Measurements from ENCODE around the gene EPB41L2. TPM values are rescaled to one million over a fixed set of nuclear protein-coding genes. Genes with fewer than 3 reads are reported as not detected.

EPB41L2 gene
- total RNA-seq, 2 donors from 2014 or later, result 41.9 to 47.2 TPM

DNA sequence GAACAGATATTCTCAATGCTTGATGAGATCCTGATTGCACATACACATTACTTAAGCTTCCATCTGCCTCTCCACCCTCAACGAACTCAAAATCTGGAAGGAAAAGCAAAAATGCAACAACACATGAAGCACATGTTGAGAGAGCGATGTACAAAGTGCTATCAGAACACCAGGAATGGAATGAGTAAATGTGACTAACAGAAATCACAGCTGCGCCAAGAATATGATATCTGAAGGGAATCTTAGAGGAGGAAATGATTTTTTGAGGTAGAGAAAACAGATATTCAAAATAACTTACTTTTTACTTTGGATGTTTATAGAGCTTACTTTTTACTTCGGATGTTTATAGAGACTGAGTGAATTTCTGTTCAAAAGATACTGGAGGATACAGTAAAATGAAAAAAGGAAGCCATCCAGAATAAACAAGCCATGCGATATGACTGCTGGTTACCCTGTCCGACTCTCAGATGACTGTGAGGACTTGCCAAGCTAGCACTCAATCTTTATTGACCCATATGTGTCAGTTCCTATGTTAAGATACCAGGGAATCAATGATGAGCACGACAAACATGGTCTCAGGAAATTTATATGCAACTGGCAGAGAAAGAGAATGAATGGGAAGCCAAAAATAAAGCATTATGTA lies 133.9 kb downstream of the EPB41L2 start:
- H3K4me3 ChIP-seq, result no peak overlapping the region
- TF ChIP-seq CTCF (IDR thresholded peaks at IDR 0.05), result no peak
- peak overlapping the region in 1 of 2 donors; percentile 50 for H3K27ac ChIP-seq
- peaks cover 0 to 15% of the 10 kb centered on the region in 2 donors for H3K4me1 ChIP-seq
- H3K27me3 ChIP-seq, result no peaks in the 10 kb centered on the region
- H3K9me3 ChIP-seq, result no peaks in the 10 kb centered on the region
- no peaks in the 10 kb centered on the region for H3K36me3 ChIP-seq
- DNase-seq (ENCODE audit: low spot score), result no peak

DNA sequence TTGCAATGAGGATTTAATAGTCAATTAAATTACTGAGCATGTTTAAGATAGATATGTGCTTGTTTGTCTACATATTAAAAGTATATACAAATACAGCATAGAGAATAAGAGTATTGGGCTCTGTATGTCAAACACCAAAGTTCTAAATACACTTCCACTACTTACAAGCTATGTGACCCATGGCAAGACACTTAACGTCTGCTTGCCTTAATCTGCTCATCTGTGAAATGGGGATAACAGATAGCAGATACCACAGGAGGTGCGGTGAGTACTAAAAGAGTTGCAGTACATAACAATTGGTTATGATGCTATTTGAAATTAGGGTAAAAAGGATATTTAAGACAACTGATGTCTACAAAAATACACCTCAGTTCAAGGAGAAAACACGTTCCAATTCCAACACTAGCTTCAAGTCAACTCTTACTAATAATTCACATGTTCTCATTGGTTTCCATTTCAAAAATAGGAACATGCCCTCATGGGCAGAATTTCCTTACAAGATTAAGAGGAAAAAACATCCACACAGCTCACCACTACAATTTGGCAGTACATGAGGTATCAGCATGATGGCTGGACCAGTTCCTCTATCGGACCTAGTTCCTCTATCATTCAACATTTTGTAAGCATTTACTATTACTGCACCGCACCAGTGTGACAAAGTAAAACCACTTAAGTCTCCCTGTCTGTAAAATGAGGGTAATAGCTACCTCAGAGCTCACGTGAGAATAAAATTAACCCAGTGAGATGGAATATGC lies 134.7 kb downstream of the EPB41L2 start:
- Histone ChIP-seq H3K9me3 (no peaks in the 10 kb centered on the region), H3K36me3 (no peaks in the 10 kb centered on the region), H3K4me1 (peaks cover 0 to 12% of the 10 kb centered on the region in 2 donors), H3K27ac (peak overlapping the region in 1 of 2 donors; percentile 50), H3K27me3 (no peaks in the 10 kb centered on the region), H3K4me3 (no peak overlapping the region)
- TF ChIP-seq CTCF (IDR thresholded peaks at IDR 0.05), result no peak
- no peak for DNase-seq (ENCODE audit: low spot score)

GRCh38 chr6:130927305-130927704 lies 135.7 kb downstream of the EPB41L2 start:
- H3K4me3 ChIP-seq, result no peak overlapping the region
- H3K27me3 ChIP-seq, result no peaks in the 10 kb centered on the region
- no peak for TF ChIP-seq CTCF (IDR thresholded peaks at IDR 0.05)
- H3K27ac ChIP-seq, result no peak overlapping the region
- H3K36me3 ChIP-seq, result no peaks in the 10 kb centered on the region
- H3K9me3 ChIP-seq, result no peaks in the 10 kb centered on the region
- DNase-seq (ENCODE audit: low spot score), result no peak
- peaks cover 0 to 4% of the 10 kb centered on the region in 2 donors for H3K4me1 ChIP-seq

GRCh38 chr6:130923350-130923749 lies 139.7 kb downstream of the EPB41L2 start:
- DNase-seq (ENCODE audit: low spot score), result no peak
- no peak for TF ChIP-seq CTCF (IDR thresholded peaks at IDR 0.05)
- peaks cover 0 to 3% of the 10 kb centered on the region in 2 donors for H3K4me1 ChIP-seq

GRCh38 chr6:130922922-130923321 lies 140.1 kb downstream of the EPB41L2 start:
- Histone ChIP-seq H3K27ac (no peak overlapping the region), H3K36me3 (no peaks in the 10 kb centered on the region), H3K4me3 (no peak overlapping the region), H3K9me3 (no peaks in the 10 kb centered on the region), H3K27me3 (no peaks in the 10 kb centered on the region), H3K4me1 (no peaks in the 10 kb centered on the region)
- DNase-seq (ENCODE audit: low spot score), result no peak
- no peak for TF ChIP-seq CTCF (IDR thresholded peaks at IDR 0.05)

More at GRCh38 chr6:130923350-130923749, 139.7 kb downstream of the EPB41L2 start:
- H3K27me3 ChIP-seq, result no peaks in the 10 kb centered on the region
- H3K4me3 ChIP-seq, result no peak overlapping the region
- no peaks in the 10 kb centered on the region for H3K36me3 ChIP-seq
- H3K9me3 ChIP-seq, result no peaks in the 10 kb centered on the region
- no peak overlapping the region for H3K27ac ChIP-seq

Data from right atrium auricular region (tissue), 2 donors.